Gastrocnemius medialis (tissue), 4 donors: Measurements from ENCODE around the gene SPDYE2.
"Not testable (repeated sequence)": the region's sequence is repeated elsewhere in the genome, so short reads cannot be mapped to it uniquely, and the experiment has no call there.

Experiments
- POLR2A ChIP-seq, 2 donors: fragments of 450-650 bp; IDR thresholded peaks; one replicate each; pipeline ENCODE4 v1.6.1; 2017; ENCODE audit warnings: antibody characterized with exemption in 2 of 2, mild to moderate bottlenecking in 2 of 2, moderate library complexity in 2 of 2
- TF ChIP-seq, protein P1 (sequence below), 5 experiments: fragments of 450-650 bp in 3 of 5; fragments of 200-600 bp in 2 of 5; sonication (generic) in 2 of 5; IDR thresholded peaks in 4 of 5; conservative IDR thresholded peaks in 1 of 5; 1 replicate in 4 of 5; 2 replicates in 1 of 5; pipeline ENCODE4 v1.5.1; 2016 to 2019; ENCODE audit warnings: antibody characterized with exemption in 5 of 5, mild to moderate bottlenecking in 3 of 5, moderate library complexity in 3 of 5

DNA sequence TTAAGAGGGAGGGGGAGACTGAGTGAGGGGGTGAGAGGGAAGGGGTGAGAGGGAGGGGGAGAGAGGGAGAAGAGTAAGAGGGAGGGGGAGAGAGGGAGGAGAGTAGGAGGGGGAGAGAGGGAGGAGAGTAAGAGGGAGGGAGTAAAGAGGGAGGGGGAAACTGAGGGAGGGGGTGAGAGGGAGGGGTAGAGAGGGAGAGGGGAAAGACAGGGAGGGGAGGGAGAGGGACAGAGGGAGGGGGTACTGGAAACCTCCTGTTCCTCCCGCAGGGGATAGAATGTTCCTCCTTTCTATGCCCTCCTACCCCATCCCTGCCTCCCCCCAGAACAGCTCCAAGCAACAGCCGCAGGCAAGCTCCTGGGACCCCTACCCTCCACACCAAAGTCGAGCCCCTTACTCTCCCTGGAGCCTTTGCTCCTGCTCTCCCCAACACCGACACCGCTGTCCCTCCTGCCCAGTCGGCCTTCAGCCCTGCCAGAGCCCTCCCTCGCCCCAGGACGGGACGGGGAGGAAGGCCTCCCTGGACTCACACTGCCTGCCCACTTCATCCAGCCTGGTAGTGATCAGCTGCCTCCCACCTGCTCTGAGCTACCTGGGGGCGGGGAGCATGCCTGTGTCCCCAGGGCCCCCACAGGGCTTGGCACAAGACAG, 60.8 kb downstream of the SPDYE2 start:
- TF ChIP-seq POLR2A (IDR thresholded peaks at IDR 0.05) = not testable (repeated sequence)
- TF ChIP-seq, protein P1, sequence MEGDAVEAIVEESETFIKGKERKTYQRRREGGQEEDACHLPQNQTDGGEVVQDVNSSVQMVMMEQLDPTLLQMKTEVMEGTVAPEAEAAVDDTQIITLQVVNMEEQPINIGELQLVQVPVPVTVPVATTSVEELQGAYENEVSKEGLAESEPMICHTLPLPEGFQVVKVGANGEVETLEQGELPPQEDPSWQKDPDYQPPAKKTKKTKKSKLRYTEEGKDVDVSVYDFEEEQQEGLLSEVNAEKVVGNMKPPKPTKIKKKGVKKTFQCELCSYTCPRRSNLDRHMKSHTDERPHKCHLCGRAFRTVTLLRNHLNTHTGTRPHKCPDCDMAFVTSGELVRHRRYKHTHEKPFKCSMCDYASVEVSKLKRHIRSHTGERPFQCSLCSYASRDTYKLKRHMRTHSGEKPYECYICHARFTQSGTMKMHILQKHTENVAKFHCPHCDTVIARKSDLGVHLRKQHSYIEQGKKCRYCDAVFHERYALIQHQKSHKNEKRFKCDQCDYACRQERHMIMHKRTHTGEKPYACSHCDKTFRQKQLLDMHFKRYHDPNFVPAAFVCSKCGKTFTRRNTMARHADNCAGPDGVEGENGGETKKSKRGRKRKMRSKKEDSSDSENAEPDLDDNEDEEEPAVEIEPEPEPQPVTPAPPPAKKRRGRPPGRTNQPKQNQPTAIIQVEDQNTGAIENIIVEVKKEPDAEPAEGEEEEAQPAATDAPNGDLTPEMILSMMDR (IDR thresholded peaks at IDR 0.05 in 4 of 5, conservative IDR thresholded peaks at IDR 0.05 in 1 of 5) = not testable (repeated sequence)
